ENCODE measurements around the gene PRELP.

GRCh38 chr1:203516184-203516583, 40.6 kb downstream of the PRELP start:
- TF ChIP-seq CTCF (IDR thresholded peaks at IDR 0.05; ENCODE audit: low read depth, low read length) (no peak), EZH2phosphoT487 (IDR thresholded peaks at IDR 0.05; ENCODE audit: low read depth) (no peak)

Measured in OCI-LY3 (cell line).